ENCODE data around the gene NKAIN2. TPM values are rescaled to one million over a fixed set of nuclear protein-coding genes. Genes with fewer than 3 reads are reported as not detected.

NKAIN2 gene
- total RNA-seq, 1 donor from 2014 or later: 48.4 TPM

DNA sequence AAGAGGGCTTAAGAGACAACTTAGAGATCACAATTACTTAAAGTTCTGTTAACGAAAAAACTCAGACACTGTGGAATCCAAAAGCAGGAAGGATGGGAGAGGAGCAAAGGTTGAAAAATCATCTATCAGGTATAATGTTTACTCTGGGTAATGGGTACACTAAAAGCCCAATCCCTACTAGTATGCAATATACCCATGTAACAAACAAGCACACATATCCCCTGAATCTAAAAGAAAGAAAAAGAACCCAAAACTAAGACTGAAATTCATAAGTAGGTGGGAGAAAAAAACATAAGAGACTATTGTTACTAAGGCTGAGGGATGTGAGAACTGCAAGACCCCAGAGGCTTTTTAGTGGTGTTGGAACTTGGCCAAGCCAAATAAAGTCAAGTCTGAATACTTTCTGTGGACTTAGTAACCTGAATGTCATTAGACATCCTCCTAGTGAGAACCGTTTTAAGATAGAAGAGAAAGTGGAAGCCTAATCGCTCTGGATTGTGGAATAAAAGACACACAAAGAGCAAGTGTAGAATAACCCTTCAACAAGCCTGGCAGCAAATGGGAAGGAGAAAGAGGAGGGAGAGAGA lies 969.2 kb downstream of the NKAIN2 start:
- DNase-seq (ENCODE audit: low spot score): no peak
- no peak for ATAC-seq
- intact Hi-C loops (cut with DNase I): no loop called here

- intact Hi-C loops (cut with DNase I): no loop called here
- ATAC-seq: no peak
- DNase-seq (ENCODE audit: low spot score): no peak
These were observed 971.5 kb downstream of the NKAIN2 start for GRCh38 chr6:124775121-124775520.

DNA sequence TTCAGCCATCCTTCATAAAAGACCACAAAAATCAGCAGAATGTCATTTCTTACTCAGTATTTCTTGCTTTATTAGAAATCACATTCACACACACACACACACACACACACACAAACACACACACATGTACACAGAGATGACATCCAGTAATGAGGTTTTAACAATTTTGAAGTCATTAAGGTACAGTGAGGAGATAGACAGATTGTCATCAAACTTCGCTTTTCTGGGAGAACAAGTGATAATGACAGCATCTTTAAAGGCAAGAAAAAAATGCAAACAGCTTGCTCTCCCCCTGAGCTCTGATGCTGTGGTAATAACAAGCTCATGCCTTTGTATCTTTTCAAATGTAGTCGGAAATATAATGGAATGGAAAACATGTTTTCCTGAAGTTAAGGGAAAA lies 974.2 kb downstream of the NKAIN2 start:
- no peak for DNase-seq (ENCODE audit: low spot score)
- no peak for ATAC-seq
- intact Hi-C loops (cut with DNase I): no loop called here

GRCh38 chr6:124780623-124781022 lies 977.0 kb downstream of the NKAIN2 start:
- no peak for DNase-seq (ENCODE audit: low spot score)
- ATAC-seq: no peak
- intact Hi-C loops (cut with DNase I): no loop called here

DNA sequence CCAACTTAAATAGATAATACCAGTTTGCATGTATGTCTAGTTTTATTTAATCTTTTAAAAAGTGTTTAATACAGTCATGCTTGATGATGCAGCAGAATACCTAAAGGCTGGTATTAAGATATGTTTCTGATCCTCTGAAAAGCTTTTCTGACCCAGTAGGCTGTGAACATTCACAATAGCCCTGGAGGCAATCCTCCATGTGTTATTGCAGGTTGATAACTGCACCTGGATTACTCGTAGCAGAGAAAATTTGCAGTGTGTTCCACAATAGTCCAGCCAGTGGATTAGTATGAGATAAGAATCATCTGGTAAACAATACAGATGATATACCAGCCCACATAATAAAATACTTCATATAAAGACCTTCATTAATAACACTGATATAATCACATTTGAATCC lies 979.7 kb downstream of the NKAIN2 start:
- DNase-seq (ENCODE audit: low spot score) (no peak), ATAC-seq (no peak)
- intact Hi-C loops (cut with DNase I): no loop called here

GRCh38 chr6:124791156-124791555 lies 987.5 kb downstream of the NKAIN2 start:
- intact Hi-C loops (cut with DNase I): no loop called here
- ATAC-seq (no peak), DNase-seq (ENCODE audit: low spot score) (no peak)

DNA sequence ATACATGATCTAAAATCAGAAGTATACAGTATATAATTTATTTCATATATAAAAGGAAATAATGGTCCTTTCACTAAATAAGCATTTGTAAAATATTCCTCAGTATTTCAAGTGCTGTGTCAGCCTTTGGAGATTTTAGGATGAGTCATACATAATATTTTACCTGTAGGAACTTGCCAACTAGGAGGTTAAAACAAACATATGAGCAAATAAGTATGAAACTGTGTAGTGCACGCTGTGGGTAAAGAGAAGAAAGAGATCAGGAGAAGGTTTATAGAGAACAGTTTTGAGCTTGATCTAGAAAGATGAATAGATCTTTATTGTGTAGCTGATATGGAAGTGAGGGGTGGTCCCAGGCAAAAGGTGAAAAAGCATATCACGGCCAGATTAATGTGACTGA lies 988.7 kb downstream of the NKAIN2 start:
- ATAC-seq (no peak), DNase-seq (ENCODE audit: low spot score) (no peak)
- intact Hi-C loops (cut with DNase I): no loop called here

- intact Hi-C loops (cut with DNase I): no loop called here
- no peak for DNase-seq (ENCODE audit: low spot score)
- no peak for ATAC-seq
These were observed 989.7 kb downstream of the NKAIN2 start for GRCh38 chr6:124793398-124793797.

GRCh38 chr6:124795643-124796463 lies 992.2 kb downstream of the NKAIN2 start:
- peak; percentile 57 for DNase-seq (ENCODE audit: low spot score)
- intact Hi-C loops (cut with DNase I): no loop called here
- ATAC-seq: peak; percentile 72

- ATAC-seq (no peak), DNase-seq (ENCODE audit: low spot score) (no peak)
- intact Hi-C loops (cut with DNase I): no loop called here
These were observed 992.9 kb downstream of the NKAIN2 start for GRCh38 chr6:124796464-124796970.

DNA sequence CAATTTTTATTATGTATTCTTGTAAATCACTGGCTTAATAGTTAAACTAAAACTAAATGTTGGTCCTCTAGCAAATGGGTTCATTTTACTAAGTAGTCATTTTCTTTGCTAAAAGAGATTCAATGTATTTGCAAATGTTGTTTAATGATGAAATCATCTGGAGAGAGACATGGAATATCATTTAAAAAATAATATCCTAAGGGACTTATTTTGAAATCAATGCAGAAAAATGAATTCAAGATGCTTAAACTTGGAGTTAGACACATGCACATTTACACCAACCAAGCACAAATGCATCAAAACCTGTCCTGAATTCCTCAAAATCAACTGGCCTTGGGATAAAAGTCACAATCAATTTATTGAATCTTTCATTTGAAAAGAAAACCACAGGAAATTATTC lies 993.6 kb downstream of the NKAIN2 start:
- ATAC-seq: no peak
- intact Hi-C loops (cut with DNase I): no loop called here
- no peak for DNase-seq (ENCODE audit: low spot score)

DNA sequence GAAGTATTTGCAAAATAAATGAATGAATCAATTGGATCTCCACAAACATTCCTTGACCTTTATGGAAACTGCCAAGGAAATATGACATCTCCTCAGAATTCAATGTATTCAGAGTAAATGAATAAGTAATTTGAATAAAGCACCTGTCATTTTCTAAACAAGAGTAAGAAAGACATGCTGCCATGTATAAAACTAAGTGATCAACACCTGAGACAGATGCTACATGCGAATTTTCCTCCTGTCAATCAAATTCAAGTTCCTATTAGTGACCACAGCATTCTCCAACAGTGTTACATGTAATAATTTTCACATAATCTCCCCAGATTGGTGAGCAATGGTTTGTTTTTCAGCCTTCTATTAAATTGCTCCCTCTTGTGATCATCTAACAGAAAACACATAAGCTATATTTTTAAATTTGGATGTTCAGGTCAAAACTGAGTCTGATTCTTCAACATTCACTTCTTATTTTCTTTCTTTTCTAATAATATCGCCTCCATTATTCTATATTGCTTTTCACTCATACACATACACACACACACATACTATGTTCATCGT lies 995.4 kb downstream of the NKAIN2 start:
- no peak for DNase-seq (ENCODE audit: low spot score)
- intact Hi-C loops (cut with DNase I): no loop called here

GRCh38 chr6:124799638-124800037 lies 996.0 kb downstream of the NKAIN2 start:
- DNase-seq (ENCODE audit: low spot score) (no peak), ATAC-seq (no peak)
- intact Hi-C loops (cut with DNase I): no loop called here

More for the DNA sequence above, 995.4 kb downstream of the NKAIN2 start:
- ATAC-seq: no peak

GRCh38 chr6:124800222-124800621 lies 996.6 kb downstream of the NKAIN2 start:
- intact Hi-C loops (cut with DNase I): no loop called here

GRCh38 chr6:124812067-124812466 lies 1008.4 kb downstream of the NKAIN2 start:
- no peak for ATAC-seq
- intact Hi-C loops (cut with DNase I): no loop called here
- DNase-seq (ENCODE audit: low spot score): no peak

More at GRCh38 chr6:124800222-124800621, 996.6 kb downstream of the NKAIN2 start:
- no peak for DNase-seq (ENCODE audit: low spot score)
- no peak for ATAC-seq

DNA sequence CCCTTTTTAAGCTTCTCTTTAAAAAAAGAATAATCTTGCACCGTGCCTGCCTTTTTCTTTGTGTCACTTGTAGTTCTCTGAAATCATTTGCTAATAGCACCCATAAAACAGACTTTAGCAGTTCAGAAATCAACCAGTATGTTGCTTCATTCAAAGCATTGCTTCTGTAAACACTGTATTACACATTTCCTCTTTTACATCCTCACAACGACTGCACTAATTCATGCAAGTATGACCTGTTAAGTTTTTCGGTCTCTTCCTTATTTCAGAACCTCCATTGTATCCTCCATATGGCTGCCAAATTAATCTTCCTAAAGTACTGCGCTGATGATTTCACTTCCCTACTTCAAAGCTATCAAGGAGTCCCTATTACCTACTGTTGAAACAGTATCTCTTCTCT lies 1015.7 kb downstream of the NKAIN2 start:
- intact Hi-C loops (cut with DNase I): no loop called here
- no peak for ATAC-seq
- DNase-seq (ENCODE audit: low spot score): no peak

DNA sequence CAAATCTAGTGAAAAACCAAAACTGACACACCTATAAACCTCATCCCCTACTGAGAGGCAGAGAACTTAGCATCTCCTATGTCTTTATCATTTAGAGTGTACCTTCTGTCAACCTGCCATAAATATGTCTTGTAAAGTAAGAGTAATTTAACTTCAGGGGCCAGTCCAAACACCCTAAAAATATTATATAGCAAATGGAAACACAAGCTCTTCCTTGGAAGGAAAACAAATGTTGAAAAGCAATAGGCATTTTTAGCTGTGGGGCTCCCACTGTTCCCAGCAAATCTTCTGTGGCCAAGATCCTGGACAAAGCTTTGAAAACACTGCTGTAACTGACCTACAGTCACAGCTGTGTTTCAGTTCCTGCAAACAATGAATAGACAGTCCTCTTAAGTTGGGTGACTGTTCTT lies 1018.5 kb downstream of the NKAIN2 start:
- no peak for DNase-seq (ENCODE audit: low spot score)
- ATAC-seq: no peak
- intact Hi-C loops (cut with DNase I): no loop called here

DNA sequence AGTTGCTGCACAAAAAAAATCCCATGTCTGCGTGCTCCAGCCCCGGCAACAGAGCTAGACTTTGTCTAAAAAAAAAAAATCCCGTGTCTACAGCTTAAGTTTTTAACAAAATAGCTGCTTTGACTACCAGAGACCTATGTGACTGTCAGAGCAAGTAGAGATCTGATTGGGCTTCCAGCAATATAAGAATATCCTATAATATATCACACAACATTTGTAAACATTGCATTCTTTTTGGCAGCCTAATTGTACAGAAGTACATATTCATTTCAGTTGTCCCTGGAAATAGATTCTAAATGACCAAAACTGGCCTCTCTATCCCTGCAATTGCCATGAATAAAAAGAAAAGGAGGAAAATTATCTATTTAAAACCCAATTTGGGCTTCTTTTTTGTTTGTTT lies 1019.1 kb downstream of the NKAIN2 start:
- no peak for ATAC-seq
- intact Hi-C loops (cut with DNase I): no loop called here
- DNase-seq (ENCODE audit: low spot score): no peak

GRCh38 chr6:124823240-124824111 lies 1019.8 kb downstream of the NKAIN2 start:
- DNase-seq (ENCODE audit: low spot score): no peak
- intact Hi-C loops (cut with DNase I): no loop called here

More at GRCh38 chr6:124823240-124824111, 1019.8 kb downstream of the NKAIN2 start:
- ATAC-seq: no peak
